ENCODE results near the gene GTF2A1. TPM values are rescaled to one million over a fixed set of nuclear protein-coding genes. Genes with fewer than 3 reads are reported as not detected.

The GTF2A1 gene
- 10.9 to 13.7 TPM (median 13.0 TPM) in 5 replicates for total RNA-seq (2022; extraction: Qiagen RNA extraction)

DNA sequence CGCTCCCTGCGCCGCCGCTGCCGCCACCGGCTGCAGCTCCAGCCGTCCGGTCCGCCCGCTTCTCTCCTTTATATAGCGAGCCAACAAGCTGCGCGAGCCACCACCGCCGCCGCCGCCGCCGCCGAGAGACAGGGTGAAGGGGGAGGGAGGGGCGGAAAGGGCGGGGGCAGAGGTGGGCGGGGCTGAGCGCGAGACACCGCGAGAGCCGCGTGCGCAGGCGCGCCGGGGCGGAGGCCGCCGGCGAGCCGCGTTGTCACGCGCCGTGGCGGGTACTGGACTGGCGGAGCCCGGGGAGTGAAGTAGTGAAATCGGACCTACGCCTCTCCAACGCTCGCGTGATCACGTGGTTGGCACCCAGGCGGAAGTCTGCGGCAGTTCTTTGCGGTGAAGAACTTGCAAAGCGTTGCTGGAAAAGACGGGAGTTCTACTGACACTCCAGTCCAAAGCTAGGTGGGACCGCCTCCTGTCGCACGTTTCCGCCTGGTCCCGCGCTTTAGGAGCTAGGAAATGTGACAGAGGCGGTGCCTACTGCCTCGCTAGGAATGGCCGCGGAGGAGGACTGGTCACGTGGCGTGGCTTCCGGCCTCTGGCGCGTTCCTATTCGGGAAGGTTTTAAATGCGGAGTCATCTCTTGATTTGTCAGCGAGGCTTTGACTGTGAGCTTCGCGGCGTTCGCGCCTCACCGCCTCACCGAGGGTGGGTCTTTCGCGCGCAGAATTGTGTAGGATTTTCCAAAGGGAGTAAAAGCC lies at the start of gene GTF2A1:
TSS of gene GTF2A1 (minus strand) at position 130 of the 749 bp plus-strand sequence. CDS start 441 bp downstream, outside the sequence.

Other genes starting within 250 kb of the GTF2A1 start
- 1.5 to 2.2 TPM (median 1.7 TPM) in 5 replicates for gene STON2, start 179.4 kb upstream of the GTF2A1 start, total RNA-seq (2022; extraction: Qiagen RNA extraction)